Kidney epithelial cell (primary cell): ENCODE data around the gene PDE10A. TPM values are rescaled to one million over a fixed set of nuclear protein-coding genes. Genes with fewer than 3 reads are reported as not detected.
"Not testable (repeated sequence)": the region's sequence is repeated elsewhere in the genome, so short reads cannot be mapped to it uniquely, and the experiment has no call there.

Experiments
- DNase-seq: peaks from one replicate; pipeline ENCODE4 v3.0.0-alpha.2; 2010; ENCODE audit warnings: low read depth
- H3K27me3 ChIP-seq: 2 replicates; pipeline ENCODE4 v1.6.0; 2011; ENCODE audit warnings: low read length; ENCODE audit not compliant: control insufficient read depth, insufficient read depth
- H3K36me3 ChIP-seq: 2 replicates; pipeline ENCODE4 v1.5.1; 2011; ENCODE audit warnings: low read length; ENCODE audit not compliant: control insufficient read depth, insufficient read depth
- H3K4me3 ChIP-seq: 2 replicates; pipeline ENCODE4 v1.5.1; 2011; ENCODE audit warnings: low read depth, mild to moderate bottlenecking, control low read depth, low read length
- total RNA-seq: library from RNA; depleted of rRNA; stranded (reverse); fragments of >200 nt; gene quantifications from 2 replicates; pipeline ENCODE4 v1.2.3, GENCODE V29; 2015
- TF ChIP-seq, protein P1 (sequence below): IDR thresholded peaks from 2 replicates; pipeline ENCODE4 v1.5.1; 2011; ENCODE audit warnings: mild to moderate bottlenecking, moderate library complexity, low read length, control low read depth, inconsistent platforms; ENCODE audit not compliant: insufficient read depth, poor library complexity, severe bottlenecking

The PDE10A gene
- total RNA-seq, 1 donor from 2014 or later, result 13.0 TPM

- TF ChIP-seq, protein P1, sequence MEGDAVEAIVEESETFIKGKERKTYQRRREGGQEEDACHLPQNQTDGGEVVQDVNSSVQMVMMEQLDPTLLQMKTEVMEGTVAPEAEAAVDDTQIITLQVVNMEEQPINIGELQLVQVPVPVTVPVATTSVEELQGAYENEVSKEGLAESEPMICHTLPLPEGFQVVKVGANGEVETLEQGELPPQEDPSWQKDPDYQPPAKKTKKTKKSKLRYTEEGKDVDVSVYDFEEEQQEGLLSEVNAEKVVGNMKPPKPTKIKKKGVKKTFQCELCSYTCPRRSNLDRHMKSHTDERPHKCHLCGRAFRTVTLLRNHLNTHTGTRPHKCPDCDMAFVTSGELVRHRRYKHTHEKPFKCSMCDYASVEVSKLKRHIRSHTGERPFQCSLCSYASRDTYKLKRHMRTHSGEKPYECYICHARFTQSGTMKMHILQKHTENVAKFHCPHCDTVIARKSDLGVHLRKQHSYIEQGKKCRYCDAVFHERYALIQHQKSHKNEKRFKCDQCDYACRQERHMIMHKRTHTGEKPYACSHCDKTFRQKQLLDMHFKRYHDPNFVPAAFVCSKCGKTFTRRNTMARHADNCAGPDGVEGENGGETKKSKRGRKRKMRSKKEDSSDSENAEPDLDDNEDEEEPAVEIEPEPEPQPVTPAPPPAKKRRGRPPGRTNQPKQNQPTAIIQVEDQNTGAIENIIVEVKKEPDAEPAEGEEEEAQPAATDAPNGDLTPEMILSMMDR, result no peak
- DNase-seq, result no peak
Measured at GRCh38 chr6:165568326-165568725, 94.7 kb downstream of the PDE10A start.

GRCh38 chr6:165566088-165566828 lies 96.8 kb downstream of the PDE10A start:
- Histone ChIP-seq H3K4me3 (no peak overlapping the region), H3K27me3 (no peaks in the 10 kb centered on the region), H3K36me3 (no peaks in the 10 kb centered on the region)
- no peak for DNase-seq
- TF ChIP-seq, protein P1, result no peak

More at GRCh38 chr6:165568326-165568725, 94.7 kb downstream of the PDE10A start:
- Histone ChIP-seq H3K27me3 (no peaks in the 10 kb centered on the region), H3K4me3 (no peak overlapping the region), H3K36me3 (no peaks in the 10 kb centered on the region)

- Histone ChIP-seq H3K4me3 (no peak overlapping the region), H3K36me3 (no peaks in the 10 kb centered on the region), H3K27me3 (no peaks in the 10 kb centered on the region)
- DNase-seq, result no peak
- TF ChIP-seq, protein P1, result no peak
Measured at GRCh38 chr6:165562421-165563090, 100.5 kb downstream of the PDE10A start.

DNA sequence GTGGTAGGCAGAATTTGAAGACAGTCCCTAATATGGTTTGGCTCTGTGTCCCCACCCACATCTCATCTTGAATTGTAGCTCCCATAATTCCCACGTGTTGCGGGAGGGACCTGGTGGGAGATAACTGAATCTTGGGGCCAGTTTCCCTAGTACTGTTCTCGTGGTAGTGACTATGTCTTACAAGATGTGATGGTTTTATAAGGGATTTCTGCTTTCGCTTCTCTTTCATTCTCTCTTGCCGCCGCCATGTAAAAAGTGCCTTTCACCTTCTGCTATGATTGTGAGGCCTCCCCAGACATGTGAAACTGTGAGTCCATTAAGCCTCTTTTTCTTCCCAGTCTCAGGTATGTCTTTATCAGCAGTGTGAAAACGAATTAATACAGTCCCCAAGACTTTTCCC lies 103.4 kb downstream of the PDE10A start:
- TF ChIP-seq, protein P1, result no peak
- no peak overlapping the region for H3K4me3 ChIP-seq
- no peaks in the 10 kb centered on the region for H3K36me3 ChIP-seq
- no peaks in the 10 kb centered on the region for H3K27me3 ChIP-seq
- no peak for DNase-seq

- DNase-seq, H3K4me3 ChIP-seq, H3K36me3 ChIP-seq, H3K27me3 ChIP-seq: not testable (repeated sequence)
Measured at GRCh38 chr6:165558097-165558496, 104.9 kb downstream of the PDE10A start.

DNA sequence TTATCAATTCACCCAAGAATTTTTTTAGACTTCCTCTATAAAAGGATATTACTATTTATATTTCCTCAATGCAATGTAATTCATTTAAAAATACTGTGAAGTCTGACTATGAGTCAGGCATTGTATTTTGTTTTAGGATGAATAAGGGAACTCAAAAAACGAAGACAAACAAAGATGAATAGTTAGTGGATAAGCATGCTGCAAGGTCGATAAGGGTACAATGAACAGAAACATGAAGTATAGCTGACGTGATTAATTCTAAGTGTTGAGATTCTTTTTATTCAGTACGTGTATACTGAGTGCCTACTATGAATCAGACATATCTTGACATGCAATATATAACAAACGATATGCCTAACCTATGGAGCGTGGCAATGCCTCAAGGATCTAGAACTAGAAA lies 105.4 kb downstream of the PDE10A start:
- Histone ChIP-seq H3K4me3 (no peak overlapping the region), H3K36me3 (no peaks in the 10 kb centered on the region), H3K27me3 (no peaks in the 10 kb centered on the region)
- TF ChIP-seq, protein P1, result no peak
- DNase-seq, result no peak
